GM12878 (cell line): ENCODE results near the gene XPNPEP3. TPM values are rescaled to one million over a fixed set of nuclear protein-coding genes. Genes with fewer than 3 reads are reported as not detected.

Experiments
- ATAC-seq: fragments of 200-7000 bp; cut with Tn5 transposase; 3 replicates; pipeline ENCODE4 v1.9.1; 2020; ENCODE audit warnings: mild to moderate bottlenecking, moderate library complexity
- BruUV-seq: library from RNA; stranded (reverse); fragments of 400-500 nt; replicated peaks from 2 replicates; lab custom pipeline; 2021; lab: Mats Ljungman, UMichigan
- CTCF ChIA-PET: fragments of 300-600 bp; sonication (Branson Sonifier 250); formaldehyde crosslinking; extraction: SDS; loops from one replicate; lab custom pipeline; 2021; ENCODE audit warnings: inconsistent platforms; lab: Yijun Ruan, JAX
- POLR2A ChIA-PET: fragments of 350-600 bp; formaldehyde crosslinking; extraction: SDS; loops from one replicate; lab custom pipeline; 2021; ENCODE audit warnings: inconsistent platforms; lab: Charles Lee
- RAD21 ChIA-PET: fragments of 300-600 bp; sonication (Branson Sonifier 250); formaldehyde crosslinking; loops from one replicate; lab custom pipeline; 2023; ENCODE audit warnings: antibody characterized with exemption; ENCODE audit not compliant: unreplicated experiment; lab: Charles Lee
- SMC1A ChIA-PET: fragments of 300-600 bp; sonication (Branson Sonifier 250); formaldehyde crosslinking; loops from one replicate; lab custom pipeline; 2023; ENCODE audit not compliant: unreplicated experiment, uncharacterized antibody; lab: Charles Lee
- DNase-seq: peaks from one replicate; pipeline ENCODE4 v3.0.0-alpha.2; 2011; ENCODE audit warnings: low read depth, low spot score
- FAIRE-seq: peaks from 3 replicates; lab custom pipeline; 2011; peaks lifted over from hg19 to GRCh38; lab: Jason Lieb, UNC
- H2AFZ ChIP-seq: 2 replicates; pipeline ENCODE4 v1.6.0; 2011; ENCODE audit warnings: low read depth, low read length, control low read depth; ENCODE audit not compliant: control insufficient read depth
- H3K27ac ChIP-seq: 2 replicates; pipeline ENCODE4 v1.5.1; 2011; ENCODE audit warnings: control low read depth; ENCODE audit not compliant: control insufficient read depth, insufficient read depth
- H3K27me3 ChIP-seq, 2 experiments: replicated peaks in 1 of 2; 2 replicates each; pipeline versions ENCODE4 v1.6.0 to v1.6.1; 2011; ENCODE audit warnings: low read length in 1 of 2; ENCODE audit not compliant: control insufficient read depth in 2 of 2, insufficient read depth in 2 of 2
- H3K36me3 ChIP-seq, 2 experiments: 2 replicates each; pipeline ENCODE4 v1.5.1; 2011; ENCODE audit warnings: low read length in 1 of 2; ENCODE audit not compliant: control insufficient read depth in 2 of 2, insufficient read depth in 2 of 2
- H3K4me1 ChIP-seq: 2 replicates; pipeline ENCODE4 v1.6.1; 2011; ENCODE audit warnings: mild to moderate bottlenecking, low read length, moderate library complexity, mixed read lengths; ENCODE audit not compliant: control insufficient read depth, insufficient read depth
- H3K4me2 ChIP-seq: 2 replicates; pipeline ENCODE4 v1.6.0; 2011; ENCODE audit warnings: control low read depth; ENCODE audit not compliant: control insufficient read depth, insufficient read depth
- H3K4me3 ChIP-seq: fragments of 200-600 bp; sonication (generic); 2 replicates; pipeline ENCODE4 v1.5.1; 2016
- H3K79me2 ChIP-seq: 2 replicates; pipeline ENCODE4 v1.6.0; 2011; ENCODE audit warnings: low read length; ENCODE audit not compliant: control insufficient read depth, insufficient read depth
- H3K9ac ChIP-seq: 2 replicates; pipeline ENCODE4 v1.8.0; 2011; ENCODE audit warnings: low read length, control low read depth, mixed read lengths; ENCODE audit not compliant: control insufficient read depth, insufficient read depth
- H3K9me3 ChIP-seq: replicated peaks from 3 replicates; pipeline ENCODE4 v1.5.1; 2011; ENCODE audit warnings: mild to moderate bottlenecking, low read length; ENCODE audit not compliant: control insufficient read depth, insufficient read depth
- H4K20me1 ChIP-seq: 2 replicates; pipeline ENCODE4 v1.6.0; 2011; ENCODE audit not compliant: control insufficient read depth, insufficient read depth
- BMI1 ChIP-seq: fragments of 450-650 bp; IDR thresholded peaks from 2 replicates; pipeline ENCODE4 v1.6.1; 2016; ENCODE audit warnings: mild to moderate bottlenecking, moderate library complexity, borderline replicate concordance
- CHD1 ChIP-seq: IDR thresholded peaks from 2 replicates; pipeline ENCODE4 v1.6.1; 2012; ENCODE audit warnings: low read depth, low read length, improper control_type of control experiment
- HCFC1 ChIP-seq: fragments of 150-350 bp; IDR thresholded peaks from 2 replicates; pipeline ENCODE4 v1.6.1; 2014; ENCODE audit warnings: low read length
- HDAC6 ChIP-seq: fragments of 200-600 bp; sonication (generic); IDR thresholded peaks from one replicate; pipeline ENCODE4 v1.8.0; 2017; ENCODE audit warnings: antibody characterized with exemption; ENCODE audit not compliant: unreplicated experiment
- NFYA ChIP-seq: IDR thresholded peaks from 2 replicates; pipeline ENCODE4 v1.6.1; 2011; ENCODE audit warnings: low read depth, mild to moderate bottlenecking, low read length, improper control_type of control experiment, borderline replicate concordance
- POU2F2 ChIP-seq: IDR thresholded peaks from 3 replicates; pipeline ENCODE4 v1.6.1; 2011; ENCODE audit warnings: low read depth, mild to moderate bottlenecking, low read length, borderline replicate concordance
- RELB ChIP-seq: fragments of 450-650 bp; IDR thresholded peaks from 2 replicates; pipeline ENCODE4 v1.6.1; 2017; ENCODE audit warnings: low read depth, mild to moderate bottlenecking, moderate library complexity
- SRF ChIP-seq, 2 experiments: IDR thresholded peaks; 2 replicates each; pipeline ENCODE4 v1.6.1; 2011; ENCODE audit warnings: low read depth in 2 of 2, low read length in 2 of 2, mild to moderate bottlenecking in 1 of 2, moderate library complexity in 1 of 2
- TARDBP ChIP-seq: IDR thresholded peaks from 2 replicates; pipeline ENCODE4 v1.6.1; 2016; ENCODE audit warnings: borderline replicate concordance
- ZNF384 ChIP-seq: IDR thresholded peaks from 2 replicates; pipeline ENCODE4 v1.6.1; 2012; ENCODE audit warnings: low read depth, mild to moderate bottlenecking, low read length, improper control_type of control experiment, borderline replicate concordance
- WGBS: methylation state at CpG from one replicate; pipeline ENCODE4 v1.1.6; 2016; ENCODE audit warnings: low lambda C conversion rate; ENCODE audit not compliant: insufficient replicate concordance, insufficient coverage; ENCODE audit errors: missing lambda C conversion rate; 5-methylcytosine and 5-hydroxymethylcytosine counted together
- in situ Hi-C: fragments of 300-500 bp; cut with MboI; formaldehyde crosslinking; loops from 9 replicates; pipeline ENCODE4 v1.14.3; 2018; ENCODE audit warnings: mixed read lengths
- intact Hi-C: fragments of 100-400 bp; cut with micrococcal nuclease; formaldehyde crosslinking; loops from one replicate; pipeline ENCODE4 v1.14.2; 2022; ENCODE audit not compliant: unreplicated experiment
- polyA plus RNA-seq, 11 experiments: library from polyadenylated mRNA; depleted of rRNA in 4 of 11; unstranded in 6 of 11; stranded (reverse) in 5 of 11; fragments of >200 nt; fragmentation: Nextera tagmentation in 4 of 11; fragmentation: Illumina TruSeq in 1 of 11; extraction: Ambion mirVana in 4 of 11; extraction: Trizol in 1 of 11; gene quantifications; 1 replicate in 1 of 11; 2 replicates in 10 of 11; pipeline versions ENCODE4 v1.2.1 to v1.2.3, GENCODE V29; 2011 to 2016; ENCODE audit warnings: inconsistent platforms in 2 of 11, missing spikeins in 2 of 11, low read depth in 1 of 11
- total RNA-seq, 4 experiments: library from RNA; depleted of rRNA in 3 of 4; stranded (reverse); fragments of >200 nt in 3 of 4; fragmentation: Illumina TruSeq in 1 of 4; extraction: Trizol in 1 of 4; gene quantifications; 2 replicates each; pipeline versions ENCODE4 v1.2.1 to v1.2.3, GENCODE V29; 2013 to 2021
- TF ChIP-seq, protein P1 (sequence below): fragments of 450-650 bp; formaldehyde crosslinking; IDR thresholded peaks from 2 replicates; pipeline ENCODE4 v1.4.0; 2020; ENCODE audit warnings: mild to moderate bottlenecking, moderate library complexity
- TF ChIP-seq, protein P2 (sequence below): IDR thresholded peaks from 2 replicates; pipeline ENCODE4 v1.6.1; 2012; ENCODE audit warnings: mild to moderate bottlenecking, low read depth, low read length

The XPNPEP3 gene
- total and polyA plus RNA-seq, 10 of the 15 experiments (the other 5 are each of a cell fraction or from before 2014, with no cell fraction given) = 6.7 to 19.9 (median 11.7) TPM

- FAIRE-seq (no peak), ATAC-seq (peak; percentile 93), DNase-seq (peak; percentile 39)
- in situ Hi-C loops (no loop called here), intact Hi-C loops (loop anchor here (5.0 kb wide), 1 partner anchor 137 kb away; no protein-coding TSS in a partner anchor)
- peak within 1 kb of the TSS; percentile 89 for H3K4me3 ChIP-seq
- peaks cover 47% of the 10 kb centered on the region for H3K79me2 ChIP-seq
- peak within 1 kb of the TSS; percentile 84 for H3K27ac ChIP-seq
- CTCF ChIA-PET = interaction anchor here (0.6 to 4.1 kb wide), 11 partner anchors 12 to 445 kb away, joined by 3 to 18 read pairs (median 3); partner anchors contain the start of genes ST13 and XPNPEP3
- SMC1A ChIA-PET = interaction anchor here (0.7 to 2.0 kb wide), 3 partner anchors 18 to 80 kb away, joined by 3 to 6 read pairs (median 3); no protein-coding TSS in a partner anchor
- H3K9ac ChIP-seq = peak within 1 kb of the TSS; percentile 88
- H4K20me1 ChIP-seq = no peaks in the 10 kb centered on the region
- peak within 1 kb of the TSS; percentile 93 for H3K4me2 ChIP-seq
- H3K27me3 ChIP-seq = no peaks in the 10 kb centered on the region
- under 1% methylated on average over 48 of the region's 61 CpGs for WGBS
- no peaks in the 10 kb centered on the region for H3K4me1 ChIP-seq
- peaks cover 0 to 5% of the 10 kb centered on the region in 2 experiments; a peak in 2 of 4 replicates for H3K36me3 ChIP-seq
- peak within 1 kb of the TSS; percentile 94 for H2AFZ ChIP-seq
- H3K9me3 ChIP-seq = no peaks in the 10 kb centered on the region; the same call in 2 of the 3 replicates
- POLR2A ChIA-PET = interaction anchor here (0.7 to 4.6 kb wide), 2 partner anchors 36 to 132 kb away, joined by 3 to 41 read pairs; partner anchors contain the start of genes RBX1, ST13 and XPNPEP3
- BruUV-seq = no TSS peak
- RAD21 ChIA-PET = interaction anchor here (0.7 to 2.6 kb wide), 8 partner anchors 26 to 191 kb away, joined by 3 to 14 read pairs (median 6); partner anchors contain the start of genes ST13 and XPNPEP3
- TF ChIP-seq NFYA (no peak), TARDBP (no peak), HDAC6 (no peak), SRF (IDR thresholded peaks at IDR 0.05; ENCODE audit: low read depth in 2 of 2, low read length in 2 of 2) (no peak), BMI1 (no peak), HCFC1 (no peak), RELB (no peak), POU2F2 (no peak), ZNF384 (no peak), CHD1 (no peak)
- TF ChIP-seq, protein P1, sequence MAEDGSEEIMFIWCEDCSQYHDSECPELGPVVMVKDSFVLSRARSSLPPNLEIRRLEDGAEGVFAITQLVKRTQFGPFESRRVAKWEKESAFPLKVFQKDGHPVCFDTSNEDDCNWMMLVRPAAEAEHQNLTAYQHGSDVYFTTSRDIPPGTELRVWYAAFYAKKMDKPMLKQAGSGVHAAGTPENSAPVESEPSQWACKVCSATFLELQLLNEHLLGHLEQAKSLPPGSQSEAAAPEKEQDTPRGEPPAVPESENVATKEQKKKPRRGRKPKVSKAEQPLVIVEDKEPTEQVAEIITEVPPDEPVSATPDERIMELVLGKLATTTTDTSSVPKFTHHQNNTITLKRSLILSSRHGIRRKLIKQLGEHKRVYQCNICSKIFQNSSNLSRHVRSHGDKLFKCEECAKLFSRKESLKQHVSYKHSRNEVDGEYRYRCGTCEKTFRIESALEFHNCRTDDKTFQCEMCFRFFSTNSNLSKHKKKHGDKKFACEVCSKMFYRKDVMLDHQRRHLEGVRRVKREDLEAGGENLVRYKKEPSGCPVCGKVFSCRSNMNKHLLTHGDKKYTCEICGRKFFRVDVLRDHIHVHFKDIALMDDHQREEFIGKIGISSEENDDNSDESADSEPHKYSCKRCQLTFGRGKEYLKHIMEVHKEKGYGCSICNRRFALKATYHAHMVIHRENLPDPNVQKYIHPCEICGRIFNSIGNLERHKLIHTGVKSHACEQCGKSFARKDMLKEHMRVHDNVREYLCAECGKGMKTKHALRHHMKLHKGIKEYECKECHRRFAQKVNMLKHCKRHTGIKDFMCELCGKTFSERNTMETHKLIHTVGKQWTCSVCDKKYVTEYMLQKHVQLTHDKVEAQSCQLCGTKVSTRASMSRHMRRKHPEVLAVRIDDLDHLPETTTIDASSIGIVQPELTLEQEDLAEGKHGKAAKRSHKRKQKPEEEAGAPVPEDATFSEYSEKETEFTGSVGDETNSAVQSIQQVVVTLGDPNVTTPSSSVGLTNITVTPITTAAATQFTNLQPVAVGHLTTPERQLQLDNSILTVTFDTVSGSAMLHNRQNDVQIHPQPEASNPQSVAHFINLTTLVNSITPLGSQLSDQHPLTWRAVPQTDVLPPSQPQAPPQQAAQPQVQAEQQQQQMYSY = no peak
- TF ChIP-seq, protein P2, sequence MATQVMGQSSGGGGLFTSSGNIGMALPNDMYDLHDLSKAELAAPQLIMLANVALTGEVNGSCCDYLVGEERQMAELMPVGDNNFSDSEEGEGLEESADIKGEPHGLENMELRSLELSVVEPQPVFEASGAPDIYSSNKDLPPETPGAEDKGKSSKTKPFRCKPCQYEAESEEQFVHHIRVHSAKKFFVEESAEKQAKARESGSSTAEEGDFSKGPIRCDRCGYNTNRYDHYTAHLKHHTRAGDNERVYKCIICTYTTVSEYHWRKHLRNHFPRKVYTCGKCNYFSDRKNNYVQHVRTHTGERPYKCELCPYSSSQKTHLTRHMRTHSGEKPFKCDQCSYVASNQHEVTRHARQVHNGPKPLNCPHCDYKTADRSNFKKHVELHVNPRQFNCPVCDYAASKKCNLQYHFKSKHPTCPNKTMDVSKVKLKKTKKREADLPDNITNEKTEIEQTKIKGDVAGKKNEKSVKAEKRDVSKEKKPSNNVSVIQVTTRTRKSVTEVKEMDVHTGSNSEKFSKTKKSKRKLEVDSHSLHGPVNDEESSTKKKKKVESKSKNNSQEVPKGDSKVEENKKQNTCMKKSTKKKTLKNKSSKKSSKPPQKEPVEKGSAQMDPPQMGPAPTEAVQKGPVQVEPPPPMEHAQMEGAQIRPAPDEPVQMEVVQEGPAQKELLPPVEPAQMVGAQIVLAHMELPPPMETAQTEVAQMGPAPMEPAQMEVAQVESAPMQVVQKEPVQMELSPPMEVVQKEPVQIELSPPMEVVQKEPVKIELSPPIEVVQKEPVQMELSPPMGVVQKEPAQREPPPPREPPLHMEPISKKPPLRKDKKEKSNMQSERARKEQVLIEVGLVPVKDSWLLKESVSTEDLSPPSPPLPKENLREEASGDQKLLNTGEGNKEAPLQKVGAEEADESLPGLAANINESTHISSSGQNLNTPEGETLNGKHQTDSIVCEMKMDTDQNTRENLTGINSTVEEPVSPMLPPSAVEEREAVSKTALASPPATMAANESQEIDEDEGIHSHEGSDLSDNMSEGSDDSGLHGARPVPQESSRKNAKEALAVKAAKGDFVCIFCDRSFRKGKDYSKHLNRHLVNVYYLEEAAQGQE = no peak
Observed at GRCh38 chr22:40818747-40819598, 38.0 kb upstream of the XPNPEP3 start, which contains the start of gene SLC25A17. SLC25A17 (minus strand) TSS chr22:40819346; CDS start chr22:40819248, 98 bp downstream.
